HG03520 (cell line): Measurements from ENCODE around the gene STK36.
A peak's percentile ranks its signal among the peaks of the same experiment; 100 is the strongest.

ENCODE experiments used
- ATAC-seq: cut with Tn5 transposase; IDR thresholded peaks from one replicate; pipeline ENCODE4 v1.9.1; 2021; ENCODE audit warnings: mild to moderate bottlenecking, moderate library complexity; ENCODE audit not compliant: unreplicated experiment

The STK36 gene

DNA sequence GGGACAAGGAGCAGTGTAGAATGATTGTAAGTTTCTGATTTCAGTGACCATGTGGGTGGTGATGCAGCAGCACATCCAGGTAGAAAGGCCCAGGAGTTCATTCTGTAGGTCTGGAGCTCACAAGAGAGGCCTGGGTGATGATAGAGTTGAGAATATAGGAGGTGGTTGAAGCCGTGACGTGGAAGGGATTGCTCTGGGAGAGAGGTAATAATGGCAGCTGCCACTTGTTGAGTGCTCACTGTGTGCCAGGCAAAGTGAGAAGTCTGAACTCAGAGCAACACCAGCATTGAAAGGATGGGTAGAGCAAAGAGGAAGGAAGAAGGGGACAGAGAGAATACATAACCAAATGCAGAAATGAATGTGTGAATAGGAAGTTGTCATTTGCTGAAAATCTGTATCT, 42.0 kb downstream of the STK36 start:
- ATAC-seq: no peak

DNA sequence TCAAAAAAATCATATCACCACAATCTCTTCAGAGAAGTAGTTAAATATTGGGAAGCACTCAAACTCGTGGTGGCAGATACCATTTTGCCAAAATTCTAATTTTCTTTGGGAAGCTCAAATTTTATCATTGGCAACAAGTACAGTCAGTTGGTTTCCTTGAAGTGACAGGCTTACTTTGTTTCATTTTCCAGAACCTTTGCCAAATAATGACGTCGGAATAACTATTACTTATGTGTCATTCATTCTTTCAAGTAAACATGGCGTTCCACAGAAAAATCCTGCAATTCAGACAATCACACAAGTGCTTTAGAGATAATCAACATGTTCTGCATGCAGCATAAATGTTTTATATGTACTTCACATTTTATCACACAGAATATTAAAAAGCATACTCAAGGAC, 44.2 kb downstream of the STK36 start:
- no peak for ATAC-seq

- ATAC-seq: no peak
These were observed 45.4 kb downstream of the STK36 start for GRCh38 chr2:218717262-218717661.

DNA sequence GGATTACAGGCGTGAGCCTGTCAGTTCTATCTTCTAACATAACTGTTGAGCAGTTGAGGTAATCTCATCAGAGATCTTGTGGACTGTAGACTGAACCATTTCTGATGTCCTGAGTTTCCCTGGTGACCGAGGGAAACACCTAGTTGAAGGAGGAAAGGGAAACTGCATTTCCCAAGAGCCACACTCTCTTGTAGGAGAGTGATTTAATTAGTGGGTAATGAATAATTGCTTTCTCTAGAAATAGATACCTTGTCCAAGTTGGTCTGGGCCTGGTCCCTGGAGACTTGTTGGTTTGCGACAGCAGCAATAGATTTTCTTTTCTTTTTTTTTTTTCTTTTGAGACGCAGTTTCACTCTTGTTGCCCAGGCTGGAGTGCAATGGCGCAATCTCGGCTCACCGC, 46.2 kb downstream of the STK36 start:
- ATAC-seq: no peak

DNA sequence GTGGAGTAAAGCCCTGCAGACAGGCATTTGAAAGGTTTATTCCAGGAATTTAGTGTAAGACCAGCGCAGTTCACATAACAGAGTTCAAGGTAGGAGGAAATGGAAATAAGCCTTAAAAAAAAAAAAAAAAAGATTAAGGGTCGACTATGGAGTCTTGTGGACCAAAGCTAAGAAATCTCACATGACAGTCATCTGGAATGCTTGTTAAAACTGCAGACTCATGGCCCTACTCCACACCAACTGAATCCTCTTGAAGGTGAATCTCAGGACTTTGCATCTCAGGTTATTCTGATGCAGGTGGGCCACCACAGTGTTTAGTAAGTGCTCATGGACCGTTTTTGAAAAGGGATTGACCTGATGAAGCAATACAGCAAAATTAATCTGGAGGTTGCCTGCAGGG, 47.6 kb downstream of the STK36 start:
- no peak for ATAC-seq

GRCh38 chr2:218720048-218721041, 48.5 kb downstream of the STK36 start:
- ATAC-seq: no peak

GRCh38 chr2:218721488-218721887, 49.6 kb downstream of the STK36 start:
- no peak for ATAC-seq

GRCh38 chr2:218721934-218722333, 50.0 kb downstream of the STK36 start:
- ATAC-seq: no peak

GRCh38 chr2:218722419-218722818, 50.5 kb downstream of the STK36 start:
- ATAC-seq: no peak

DNA sequence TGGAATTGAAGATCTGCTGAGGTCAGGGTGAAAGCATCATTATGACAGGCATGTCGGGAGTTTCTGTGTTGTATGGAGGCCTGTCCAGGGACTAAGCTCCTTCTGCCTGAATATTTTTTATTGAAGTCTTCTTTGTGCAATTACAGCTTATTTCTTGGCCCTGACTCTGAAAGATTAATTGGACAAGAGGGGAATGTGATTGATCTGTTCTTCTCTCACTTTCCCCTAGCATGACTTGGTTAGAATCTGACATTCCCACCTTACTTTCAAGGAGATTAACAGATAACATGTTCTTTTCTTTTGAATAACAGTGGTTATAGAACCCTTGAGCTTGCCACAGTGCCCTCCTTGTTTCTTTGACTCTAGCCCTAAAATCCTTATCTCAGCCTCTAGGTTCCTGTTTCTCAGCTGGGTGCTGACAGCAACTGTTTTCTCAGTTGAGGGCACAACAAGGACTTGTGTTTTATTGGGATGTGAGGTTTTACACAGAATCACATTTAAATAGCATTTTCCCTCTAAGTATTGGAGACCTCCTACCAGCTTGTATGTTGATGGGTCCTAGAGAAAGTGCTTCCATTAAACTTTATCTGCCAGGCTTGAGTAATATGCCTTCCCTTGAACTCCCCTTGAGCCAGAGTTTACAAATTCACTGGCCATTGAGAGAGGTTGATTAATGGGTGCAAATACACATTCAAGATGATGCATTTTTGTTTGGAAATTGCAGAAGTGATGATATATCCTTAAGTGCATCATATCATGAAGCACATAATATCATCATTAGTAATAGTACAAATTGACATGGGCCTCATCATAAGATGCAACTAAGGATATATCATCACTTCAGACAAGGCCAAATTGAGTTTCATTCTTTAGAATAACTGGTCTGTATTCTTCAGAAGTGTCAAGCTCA, 51.2 kb downstream of the STK36 start:
- ATAC-seq: no peak

DNA sequence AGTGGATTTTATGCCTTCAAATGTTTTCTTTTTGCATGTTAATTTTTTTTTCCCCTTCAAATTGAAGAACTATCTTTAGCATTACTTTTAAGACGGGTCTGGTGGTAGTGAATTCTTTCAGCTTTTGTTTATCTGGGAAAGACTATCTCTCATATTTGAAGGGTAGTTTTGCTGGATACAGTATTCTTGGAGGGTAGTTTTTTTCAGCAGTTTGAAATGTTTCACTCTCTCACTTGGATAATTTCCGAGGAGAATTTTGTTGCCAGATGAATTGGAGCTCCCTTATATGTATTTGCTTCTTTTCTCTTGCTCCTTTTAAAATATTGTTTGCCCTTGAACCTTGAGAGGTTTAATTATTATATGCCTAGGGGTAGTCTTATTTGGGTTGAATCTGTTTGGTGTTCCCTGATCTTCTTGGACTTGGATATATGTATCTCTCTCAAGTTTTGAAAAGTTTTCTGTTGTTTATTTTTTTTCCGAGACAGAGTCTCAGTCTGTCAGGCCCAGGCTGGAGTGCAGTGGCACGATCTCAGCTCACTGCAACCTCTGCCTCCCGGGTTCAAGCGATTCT, 54.2 kb downstream of the STK36 start:
- ATAC-seq: no peak

- ATAC-seq: no peak
These were observed 55.7 kb downstream of the STK36 start for GRCh38 chr2:218727502-218728165.

DNA sequence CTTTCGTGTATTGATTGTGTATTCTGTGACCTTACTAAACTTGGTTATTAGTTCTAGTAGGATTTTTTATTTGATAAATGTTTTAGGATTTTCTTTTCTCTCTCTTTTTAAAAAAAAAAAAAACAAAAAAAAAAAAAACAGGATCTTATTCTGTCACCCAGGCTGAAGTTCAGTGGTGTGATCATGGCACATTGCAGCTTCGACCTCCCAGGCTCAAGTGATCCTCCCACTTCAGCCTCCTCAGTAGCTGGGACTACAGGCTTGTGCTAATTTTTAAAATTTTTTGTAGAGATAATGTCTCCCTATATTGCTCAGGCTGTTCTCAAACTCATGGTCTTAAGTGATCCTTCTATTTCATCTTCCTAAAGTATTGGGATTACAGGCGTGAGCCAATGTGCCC, 57.8 kb downstream of the STK36 start:
- no peak for ATAC-seq

- ATAC-seq: no peak
These were observed 60.3 kb downstream of the STK36 start for GRCh38 chr2:218732052-218732760.

- no peak for ATAC-seq
These were observed 60.9 kb downstream of the STK36 start for GRCh38 chr2:218732761-218733158.

GRCh38 chr2:218733171-218734021, 61.5 kb downstream of the STK36 start:
- peak; percentile 56 for ATAC-seq

DNA sequence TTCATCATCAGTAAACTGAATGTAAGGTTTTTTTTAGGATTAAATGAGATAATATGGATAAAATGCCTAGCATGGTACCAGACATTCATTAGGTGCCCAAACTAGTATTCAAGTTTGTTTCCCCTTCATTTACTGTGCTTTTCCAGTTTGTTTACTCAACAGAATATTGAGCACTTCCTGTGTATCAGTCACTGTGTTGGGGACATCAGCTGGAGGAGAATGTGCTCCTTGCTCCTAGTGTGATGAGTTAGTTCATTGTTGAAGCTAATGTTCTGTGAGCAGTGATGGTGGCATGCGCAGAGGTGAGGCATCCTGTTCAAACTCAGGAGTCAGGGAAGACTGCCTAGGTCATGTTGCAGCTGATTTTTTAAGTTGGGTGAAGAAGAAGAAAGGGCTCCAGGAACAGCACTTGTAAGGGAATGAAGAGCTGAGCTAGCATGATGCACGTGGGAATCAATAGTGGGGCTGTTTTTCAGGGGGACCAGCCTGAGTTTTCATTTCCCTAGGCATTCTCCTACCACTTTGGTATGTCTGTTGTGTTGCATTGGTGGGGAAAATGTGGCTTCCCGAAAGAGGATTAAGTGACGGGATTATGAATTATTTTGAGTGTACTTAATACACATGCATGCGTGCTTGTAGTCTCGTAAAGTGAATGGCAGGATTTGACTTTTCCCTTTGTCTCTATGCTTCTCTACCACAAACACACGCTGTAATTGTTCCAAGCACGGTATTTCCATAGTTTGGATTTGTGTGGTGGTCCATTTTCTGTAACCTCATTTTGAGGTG, 62.5 kb downstream of the STK36 start:
- ATAC-seq: no peak

DNA sequence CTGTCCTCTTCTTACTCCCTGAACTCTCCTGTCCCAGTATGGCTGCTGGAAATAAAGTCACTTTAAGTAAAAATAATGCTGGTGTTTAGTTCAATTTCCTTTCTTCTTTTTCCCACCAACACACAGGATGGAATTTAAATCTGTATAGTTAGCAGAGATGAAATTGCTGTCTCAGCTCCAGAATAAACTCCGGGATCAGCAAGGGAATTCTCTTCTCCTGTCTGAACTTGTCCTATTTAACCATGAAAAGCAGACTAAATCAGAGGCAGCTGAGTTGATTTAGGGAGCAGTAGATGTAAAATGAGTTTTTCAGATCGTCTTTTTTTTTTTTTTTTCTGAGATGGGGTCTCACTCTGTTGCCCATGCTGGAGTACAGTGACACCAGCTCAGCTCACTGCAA, 64.6 kb downstream of the STK36 start:
- ATAC-seq: no peak
